Caco-2 (cell line): Measurements from ENCODE around the gene INPP5D. TPM values are rescaled to one million over a fixed set of nuclear protein-coding genes. Genes with fewer than 3 reads are reported as not detected.

Source experiments
- BruUV-seq: library from RNA; stranded (reverse); fragments of 400-500 nt; replicated peaks from 2 replicates; lab custom pipeline; 2021; lab: Mats Ljungman, UMichigan
- CTCF ChIA-PET: fragments of 300-600 bp; sonication (Branson Sonifier 250); formaldehyde crosslinking; loops from one replicate; lab custom pipeline; 2022; ENCODE audit warnings: antibody characterized with exemption; lab: Charles Lee
- POLR2A ChIA-PET: fragments of 300-600 bp; sonication (Branson Sonifier 250); formaldehyde crosslinking; loops from one replicate; lab custom pipeline; 2022; ENCODE audit warnings: antibody characterized with exemption; lab: Charles Lee
- DNase-seq, 2 experiments: peaks; one replicate each; pipeline versions ENCODE4 v3.0.0 to v3.0.0-alpha.2; 2020 to 2022
- H3K27me3 ChIP-seq: replicated peaks from 2 replicates; pipeline ENCODE4 v1.6.0; 2011; ENCODE audit warnings: low read length; ENCODE audit not compliant: control insufficient read depth, insufficient read depth
- H3K36me3 ChIP-seq: 2 replicates; pipeline ENCODE4 v1.5.1; 2011; ENCODE audit warnings: low read length; ENCODE audit not compliant: control insufficient read depth, insufficient read depth
- H3K4me1 ChIP-seq: fragments of 250-450 bp; sonication (Bioruptor Pico); 2 replicates; pipeline ENCODE4 v1.5.1; 2020; ENCODE audit warnings: mild to moderate bottlenecking
- H3K4me3 ChIP-seq: 2 replicates; pipeline ENCODE4 v1.5.1; 2011; ENCODE audit warnings: low read depth, mild to moderate bottlenecking, control low read depth, low read length
- H3K9me3 ChIP-seq: fragments of 250-450 bp; sonication (Bioruptor Pico); 2 replicates; pipeline ENCODE4 v1.5.1; 2020; ENCODE audit warnings: mild to moderate bottlenecking, moderate library complexity
- H3K27ac Mint-ChIP-seq: one replicate; pipeline ENCODE4 v1.8.0; 2022; ENCODE audit warnings: mixed read lengths; ENCODE audit not compliant: unreplicated experiment
- H3K27me3 Mint-ChIP-seq: one replicate; pipeline ENCODE4 v1.8.0; 2022; ENCODE audit warnings: mixed read lengths; ENCODE audit not compliant: insufficient read depth, unreplicated experiment
- H3K36me3 Mint-ChIP-seq: one replicate; pipeline ENCODE4 v1.8.0; 2022; ENCODE audit warnings: mild to moderate bottlenecking, mixed read lengths; ENCODE audit not compliant: insufficient read depth, unreplicated experiment
- H3K4me1 Mint-ChIP-seq: one replicate; pipeline ENCODE4 v1.8.0; 2022; ENCODE audit warnings: low read depth, mixed read lengths; ENCODE audit not compliant: unreplicated experiment
- H3K4me3 Mint-ChIP-seq: one replicate; pipeline ENCODE4 v1.8.0; 2022; ENCODE audit warnings: mild to moderate bottlenecking, moderate library complexity, mixed read lengths; ENCODE audit not compliant: unreplicated experiment
- H3K9me3 Mint-ChIP-seq: one replicate; pipeline ENCODE4 v1.8.0; 2022; ENCODE audit warnings: mixed read lengths; ENCODE audit not compliant: unreplicated experiment
- intact Hi-C: fragments of 100-400 bp; cut with micrococcal nuclease; formaldehyde crosslinking; loops from one replicate; pipeline ENCODE4 v1.10.0; 2022; ENCODE audit not compliant: unreplicated experiment
- total RNA-seq: library from RNA; stranded (reverse); gene quantifications from 2 replicates; pipeline ENCODE4 v1.2.3, GENCODE V29; 2022
- TF ChIP-seq, protein P1 (sequence below), 2 experiments: fragments of 200-600 bp in 1 of 2; IDR thresholded peaks; 1 replicate in 1 of 2; 2 replicates in 1 of 2; pipeline versions ENCODE4 v1.5.1 to v1.8.0; 2011 to 2022; ENCODE audit warnings: antibody characterized with exemption in 1 of 2, control low read depth in 1 of 2, inconsistent platforms in 1 of 2, low read depth in 1 of 2, low read length in 1 of 2, mild to moderate bottlenecking in 1 of 2, moderate library complexity in 1 of 2; ENCODE audit not compliant: insufficient read depth in 1 of 2, severe bottlenecking in 1 of 2, unreplicated experiment in 1 of 2

INPP5D gene
- total RNA-seq, 1 experiment from 2014 or later = not detected

DNA sequence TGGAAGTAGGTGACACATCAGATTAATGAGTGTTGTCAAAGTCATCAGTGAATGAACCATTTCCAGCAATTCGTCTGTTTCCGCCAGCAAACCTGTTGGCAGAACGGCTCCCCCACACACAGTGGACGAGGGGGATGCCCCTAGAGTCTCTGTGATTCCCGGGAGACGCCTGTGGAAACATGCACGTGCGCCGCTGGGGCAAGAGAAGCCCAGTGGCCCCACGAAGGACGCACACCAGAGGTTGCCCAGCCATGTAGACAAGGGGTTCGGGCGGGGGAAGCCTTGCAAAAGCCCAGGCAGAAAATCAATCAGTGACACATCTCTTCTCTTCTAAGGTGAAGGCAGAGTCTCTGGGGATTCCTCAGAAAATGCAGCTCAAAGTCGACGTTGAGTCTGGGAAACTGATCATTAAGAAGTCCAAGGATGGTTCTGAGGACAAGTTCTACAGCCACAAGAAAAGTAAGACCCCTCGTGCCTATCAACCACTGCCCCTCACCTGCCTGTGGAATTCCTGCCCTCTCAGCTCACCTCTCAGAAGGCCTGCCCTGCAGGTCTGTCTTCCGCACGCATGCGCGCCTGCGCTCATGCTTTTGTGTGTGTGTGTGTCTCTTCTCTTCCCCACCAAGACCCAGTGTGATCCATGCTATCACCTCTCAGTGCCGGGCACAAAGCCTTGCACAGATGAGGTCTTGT, 87.1 kb downstream of the INPP5D start:
- H3K27me3 Mint-ChIP-seq = peaks cover 14% of the 10 kb centered on the region
- H3K27me3 ChIP-seq = no peaks in the 10 kb centered on the region
- H3K9me3 ChIP-seq = no peaks in the 10 kb centered on the region
- no peak overlapping the region for H3K27ac Mint-ChIP-seq
- peaks cover 6% of the 10 kb centered on the region for H3K9me3 Mint-ChIP-seq
- TF ChIP-seq, protein P1, sequence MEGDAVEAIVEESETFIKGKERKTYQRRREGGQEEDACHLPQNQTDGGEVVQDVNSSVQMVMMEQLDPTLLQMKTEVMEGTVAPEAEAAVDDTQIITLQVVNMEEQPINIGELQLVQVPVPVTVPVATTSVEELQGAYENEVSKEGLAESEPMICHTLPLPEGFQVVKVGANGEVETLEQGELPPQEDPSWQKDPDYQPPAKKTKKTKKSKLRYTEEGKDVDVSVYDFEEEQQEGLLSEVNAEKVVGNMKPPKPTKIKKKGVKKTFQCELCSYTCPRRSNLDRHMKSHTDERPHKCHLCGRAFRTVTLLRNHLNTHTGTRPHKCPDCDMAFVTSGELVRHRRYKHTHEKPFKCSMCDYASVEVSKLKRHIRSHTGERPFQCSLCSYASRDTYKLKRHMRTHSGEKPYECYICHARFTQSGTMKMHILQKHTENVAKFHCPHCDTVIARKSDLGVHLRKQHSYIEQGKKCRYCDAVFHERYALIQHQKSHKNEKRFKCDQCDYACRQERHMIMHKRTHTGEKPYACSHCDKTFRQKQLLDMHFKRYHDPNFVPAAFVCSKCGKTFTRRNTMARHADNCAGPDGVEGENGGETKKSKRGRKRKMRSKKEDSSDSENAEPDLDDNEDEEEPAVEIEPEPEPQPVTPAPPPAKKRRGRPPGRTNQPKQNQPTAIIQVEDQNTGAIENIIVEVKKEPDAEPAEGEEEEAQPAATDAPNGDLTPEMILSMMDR (IDR thresholded peaks at IDR 0.05; ENCODE audit: insufficient read depth in 1 of 2, low read depth in 1 of 2, low read length in 1 of 2, severe bottlenecking in 1 of 2, unreplicated experiment in 1 of 2) = no peak
- no peak overlapping the region for H3K4me3 ChIP-seq
- intact Hi-C loops = no loop called here
- no peak for DNase-seq
- ChIA-PET POLR2A (no interaction called here), CTCF (no interaction called here)
- H3K4me1 Mint-ChIP-seq = no peaks in the 10 kb centered on the region
- no peaks in the 10 kb centered on the region for H3K36me3 Mint-ChIP-seq
- H3K4me3 Mint-ChIP-seq = no peak overlapping the region
- H3K36me3 ChIP-seq = no peaks in the 10 kb centered on the region
- BruUV-seq = no TSS peak
- H3K4me1 ChIP-seq = no peaks in the 10 kb centered on the region

DNA sequence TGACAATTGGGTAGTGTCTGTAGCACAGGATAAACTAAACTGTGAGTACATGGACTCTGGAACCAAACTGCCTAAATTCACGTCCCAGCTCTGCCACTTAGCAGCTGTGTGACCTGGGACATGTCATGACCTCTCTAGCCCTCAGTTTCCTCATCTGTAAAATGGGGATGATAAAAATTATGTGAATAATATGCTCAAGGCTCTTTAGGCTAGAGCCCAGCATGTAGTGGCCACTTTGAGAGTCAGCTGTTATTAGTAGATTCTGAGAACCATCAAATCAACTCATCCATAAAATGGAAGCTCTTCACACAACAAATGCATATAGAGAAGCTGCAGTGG, 87.7 kb downstream of the INPP5D start:
- Mint-ChIP-seq H3K27me3 (peaks cover 14% of the 10 kb centered on the region), H3K36me3 (no peaks in the 10 kb centered on the region), H3K4me3 (no peak overlapping the region), H3K27ac (no peak overlapping the region), H3K9me3 (peaks cover 6% of the 10 kb centered on the region), H3K4me1 (no peaks in the 10 kb centered on the region)
- BruUV-seq = no TSS peak
- no peaks in the 10 kb centered on the region for H3K9me3 ChIP-seq
- POLR2A ChIA-PET = no interaction called here
- intact Hi-C loops = no loop called here
- no peak for DNase-seq
- H3K27me3 ChIP-seq = no peaks in the 10 kb centered on the region
- no peaks in the 10 kb centered on the region for H3K4me1 ChIP-seq
- CTCF ChIA-PET = no interaction called here
- TF ChIP-seq, protein P1 (IDR thresholded peaks at IDR 0.05; ENCODE audit: insufficient read depth in 1 of 2, low read depth in 1 of 2, low read length in 1 of 2, severe bottlenecking in 1 of 2, unreplicated experiment in 1 of 2) = no peak
- no peaks in the 10 kb centered on the region for H3K36me3 ChIP-seq
- no peak overlapping the region for H3K4me3 ChIP-seq

DNA sequence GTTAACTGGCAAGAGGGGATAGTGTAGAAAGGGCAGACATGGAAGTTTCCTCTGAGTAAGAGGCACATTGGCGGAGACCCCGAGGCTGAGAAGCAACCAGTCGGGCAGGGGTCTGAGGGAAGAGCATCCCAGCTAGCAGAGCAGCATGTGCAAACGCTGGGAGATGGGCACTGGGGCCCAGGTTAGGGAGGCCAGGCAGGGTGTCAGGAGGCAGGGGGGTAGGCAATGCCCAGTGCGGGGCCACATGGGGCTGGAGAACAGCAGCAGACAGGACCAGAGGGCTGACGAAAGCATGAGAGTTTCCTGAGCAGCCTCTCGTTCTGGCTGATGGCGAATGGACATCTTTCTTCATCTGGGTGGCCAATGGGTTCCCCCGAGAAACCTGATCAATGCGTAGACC, 88.2 kb downstream of the INPP5D start:
- Mint-ChIP-seq H3K4me1 (no peaks in the 10 kb centered on the region), H3K9me3 (peaks cover 6% of the 10 kb centered on the region), H3K4me3 (no peak overlapping the region), H3K27ac (no peak overlapping the region), H3K36me3 (no peaks in the 10 kb centered on the region), H3K27me3 (peaks cover 14% of the 10 kb centered on the region)
- TF ChIP-seq, protein P1 (IDR thresholded peaks at IDR 0.05; ENCODE audit: insufficient read depth in 1 of 2, low read depth in 1 of 2, low read length in 1 of 2, severe bottlenecking in 1 of 2, unreplicated experiment in 1 of 2) = no peak
- Histone ChIP-seq H3K4me3 (no peak overlapping the region), H3K9me3 (no peaks in the 10 kb centered on the region), H3K4me1 (no peaks in the 10 kb centered on the region), H3K27me3 (no peaks in the 10 kb centered on the region), H3K36me3 (no peaks in the 10 kb centered on the region)
- DNase-seq = no peak
- ChIA-PET CTCF (no interaction called here), POLR2A (no interaction called here)
- intact Hi-C loops = no loop called here
- BruUV-seq = no TSS peak
